ENCODE data around the gene ZFP36L1.

DNA sequence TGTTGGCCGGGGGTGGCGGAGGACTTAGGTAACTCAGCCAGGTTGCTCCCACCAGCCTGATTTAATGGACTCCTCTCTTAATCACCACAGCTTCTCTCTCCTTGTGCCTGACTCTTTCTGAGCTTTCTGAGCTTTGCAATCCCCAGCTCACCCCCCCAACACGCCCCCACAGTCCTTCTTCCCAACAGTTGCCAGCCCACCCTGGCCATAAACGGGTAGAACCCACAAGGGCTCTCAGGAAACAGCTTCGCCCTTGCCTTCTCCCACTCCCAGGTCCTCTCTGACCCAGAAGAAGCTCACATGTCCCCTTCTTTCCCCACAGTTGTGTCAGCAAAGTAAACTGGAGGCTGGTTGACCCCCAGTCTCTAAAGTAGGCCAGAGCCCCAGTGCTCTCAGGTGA, 32.9 kb downstream of the ZFP36L1 start:
- TF ChIP-seq CTCF (IDR thresholded peaks at IDR 0.05) (no peak), POLR2AphosphoS5 (IDR thresholded peaks at IDR 0.05; ENCODE audit: insufficient read depth in 1 of 2, low read depth in 1 of 2) (no peak), POLR2A (IDR thresholded peaks at IDR 0.05) (no peak)

Measured in vagina (tissue), 2 donors.